DMS153 (cell line): ENCODE results near the gene PCDHB16.

ENCODE experiments used
- DNase-seq: peaks from one replicate; lab custom pipeline; 2025; lab: John Stamatoyannopoulos, UW

The PCDHB16 gene

DNA sequence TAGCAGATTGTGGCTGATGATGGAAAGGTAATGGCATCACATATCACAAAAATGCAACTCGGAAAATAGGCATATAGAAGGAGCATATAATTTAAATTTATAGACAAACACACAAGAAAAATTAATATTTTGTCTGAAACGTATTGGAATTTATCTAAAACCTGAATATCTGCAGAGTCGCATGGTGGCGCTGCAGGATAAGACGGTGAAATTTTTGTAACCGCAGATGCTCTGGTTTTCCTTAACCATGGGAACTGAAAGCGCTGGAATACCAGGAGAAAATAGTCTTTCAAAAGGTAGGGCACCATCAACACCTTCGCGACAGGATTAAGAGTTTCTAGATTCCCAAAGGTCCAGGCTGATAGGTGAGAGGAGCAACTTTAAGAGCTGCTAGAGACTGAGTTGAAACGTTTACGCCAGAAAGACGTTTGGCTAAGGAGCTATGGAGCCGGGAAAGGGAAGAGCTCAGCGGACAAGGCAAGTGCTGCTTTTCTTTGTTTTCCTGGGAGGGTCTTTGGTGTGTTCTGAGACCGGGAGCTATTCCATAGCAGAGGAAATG lies 52.0 kb downstream of the PCDHB16 start:
- DNase-seq = no peak
